CD1c-positive myeloid dendritic cell (primary cell): ENCODE measurements around the gene IGSF23.
A peak's percentile ranks its signal among the peaks of the same experiment; 100 is the strongest.
"Not testable (repeated sequence)": the region's sequence is repeated elsewhere in the genome, so short reads cannot be mapped to it uniquely, and the experiment has no call there.

Experiments used
- DNase-seq: peaks from one replicate; pipeline ENCODE4 v3.0.0-alpha.2; 2016; ENCODE audit errors: extremely low spot score

IGSF23 gene

GRCh38 chr19:44587963-44588770 is 25.2 kb upstream of the IGSF23 start:
- peak; percentile 87 for DNase-seq

- DNase-seq: no peak
These were observed 24.6 kb upstream of the IGSF23 start for GRCh38 chr19:44588771-44589112.

- no peak for DNase-seq
These were observed 22.9 kb upstream of the IGSF23 start for GRCh38 chr19:44590245-44591059.

DNA sequence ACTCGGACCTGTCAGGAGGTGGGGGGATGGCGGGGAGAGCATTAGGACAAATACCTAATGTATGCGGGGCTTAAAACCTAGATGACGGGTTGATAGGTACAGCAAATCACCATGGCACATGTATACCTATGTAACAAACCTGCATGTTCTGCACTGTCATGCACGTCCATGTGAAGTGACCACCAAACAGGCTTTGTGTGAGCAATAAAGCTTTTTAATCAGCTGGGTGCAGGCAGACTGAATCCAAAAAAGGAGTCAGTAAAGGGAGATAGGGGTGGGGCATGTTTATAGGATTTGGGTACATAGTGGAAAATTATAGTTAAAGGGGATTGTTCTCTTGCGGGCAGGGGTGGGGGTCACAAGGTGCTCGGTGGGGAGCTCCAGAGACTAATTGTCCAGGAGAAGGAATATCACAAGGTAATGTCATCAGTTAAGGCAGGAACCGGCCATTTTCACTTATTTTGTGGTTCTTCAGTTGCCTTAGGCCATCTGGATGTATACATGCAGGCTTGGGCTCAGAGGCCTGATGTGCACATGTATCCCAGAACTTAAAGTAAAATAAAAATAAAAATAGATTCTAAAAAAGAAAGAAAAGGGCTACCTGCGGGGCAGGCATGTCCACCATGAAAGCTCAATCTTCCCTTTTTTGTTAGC is 21.9 kb upstream of the IGSF23 start:
- DNase-seq: not testable (repeated sequence)

GRCh38 chr19:44592451-44592890 is 20.9 kb upstream of the IGSF23 start:
- DNase-seq: peak; percentile 82

GRCh38 chr19:44593294-44593693 is 20.1 kb upstream of the IGSF23 start:
- DNase-seq: no peak

- not testable (repeated sequence) for DNase-seq
These were observed 19.5 kb upstream of the IGSF23 start for GRCh38 chr19:44593866-44594266.

DNA sequence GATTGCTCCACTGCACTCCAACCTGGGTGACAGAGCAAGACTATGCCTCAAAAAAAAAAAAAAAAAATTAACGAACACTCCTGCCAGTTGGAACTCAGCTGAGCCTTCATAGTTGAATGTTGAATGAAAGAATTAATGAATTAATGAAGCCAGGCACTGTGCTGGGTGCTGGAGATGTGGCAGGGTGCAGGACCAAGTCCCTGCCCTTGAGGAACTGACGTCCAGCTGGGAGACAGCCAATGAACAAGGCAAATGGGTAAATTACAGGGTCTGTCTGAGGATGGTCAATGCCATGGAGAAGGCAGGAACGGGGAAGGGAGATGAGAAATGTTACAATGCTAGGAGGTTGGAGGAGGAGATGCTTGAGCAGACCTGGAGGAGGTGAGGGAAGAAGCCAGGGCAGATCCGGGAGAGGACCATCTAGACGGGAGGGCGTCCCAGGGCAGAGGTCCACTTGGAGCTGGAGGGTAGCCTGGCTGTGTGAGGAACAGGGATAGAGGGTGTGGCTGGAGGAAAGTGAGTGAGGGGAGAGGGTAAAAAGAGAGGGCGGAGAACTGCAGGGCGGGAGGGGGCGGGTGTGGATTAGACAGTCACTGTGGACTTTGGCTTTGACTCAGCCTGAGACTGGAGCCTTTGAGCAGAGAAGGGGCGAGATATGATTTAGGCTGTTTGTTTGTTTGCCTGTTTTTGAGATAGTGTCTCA is 16.8 kb upstream of the IGSF23 start:
- DNase-seq: no peak

DNA sequence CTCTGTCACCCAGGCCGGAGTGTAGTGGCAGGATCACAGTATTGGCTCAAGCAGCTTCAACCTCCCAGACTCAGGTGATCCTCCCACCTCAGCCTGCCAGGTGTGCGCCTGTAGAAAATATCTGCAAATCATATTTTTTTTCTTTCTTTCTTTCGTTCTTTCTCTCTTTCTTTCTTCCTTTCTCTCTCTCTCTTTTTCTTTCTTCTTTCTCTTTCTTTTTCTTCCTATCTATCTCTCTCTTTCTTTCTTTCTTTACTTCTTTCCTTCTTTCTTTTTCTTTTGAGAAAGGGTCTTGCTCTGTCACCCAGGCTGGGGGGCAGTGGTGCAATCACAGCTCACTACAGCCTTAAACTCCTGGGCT is 16.3 kb upstream of the IGSF23 start:
- DNase-seq: no peak

- DNase-seq: no peak
These were observed 15.0 kb upstream of the IGSF23 start for GRCh38 chr19:44598355-44598754.

DNA sequence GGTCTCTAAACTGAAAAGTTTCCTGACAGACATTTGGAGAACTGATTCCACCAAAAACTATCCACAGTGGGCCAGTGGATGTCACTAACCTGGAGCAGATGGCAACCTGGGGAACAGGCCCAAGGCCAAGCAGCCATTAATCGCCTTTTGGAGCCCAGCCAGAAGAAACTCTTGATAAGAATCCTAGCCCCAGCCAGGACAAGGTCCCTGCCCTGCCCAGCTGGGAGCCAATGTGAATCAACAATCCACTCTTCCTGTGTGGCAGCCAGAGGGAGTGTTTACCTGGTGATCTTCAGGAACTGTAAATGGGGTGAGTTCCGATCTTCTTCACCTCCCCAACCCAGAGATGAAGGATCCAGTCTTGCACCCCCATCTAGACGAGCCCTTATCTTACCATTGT is 14.5 kb upstream of the IGSF23 start:
- DNase-seq: no peak

DNA sequence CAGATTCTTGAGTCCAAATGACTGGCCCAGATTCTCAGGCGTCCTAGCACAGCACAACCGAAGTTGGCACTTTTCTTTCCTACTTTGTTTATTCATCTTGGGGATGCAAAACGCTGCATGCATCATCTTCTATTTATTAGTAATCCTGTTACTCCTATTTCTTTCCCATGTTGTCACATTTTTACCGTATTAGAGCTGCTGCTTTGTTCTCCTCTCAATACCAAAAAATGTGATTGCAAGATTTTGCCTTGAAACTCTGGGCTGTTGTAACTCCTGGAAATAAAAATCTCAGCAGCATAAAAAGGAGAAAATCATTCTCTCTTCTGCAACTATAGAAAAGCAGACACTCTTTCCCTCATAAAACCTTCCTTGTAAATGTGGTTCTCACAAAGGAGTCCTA is 12.9 kb upstream of the IGSF23 start:
- no peak for DNase-seq

DNA sequence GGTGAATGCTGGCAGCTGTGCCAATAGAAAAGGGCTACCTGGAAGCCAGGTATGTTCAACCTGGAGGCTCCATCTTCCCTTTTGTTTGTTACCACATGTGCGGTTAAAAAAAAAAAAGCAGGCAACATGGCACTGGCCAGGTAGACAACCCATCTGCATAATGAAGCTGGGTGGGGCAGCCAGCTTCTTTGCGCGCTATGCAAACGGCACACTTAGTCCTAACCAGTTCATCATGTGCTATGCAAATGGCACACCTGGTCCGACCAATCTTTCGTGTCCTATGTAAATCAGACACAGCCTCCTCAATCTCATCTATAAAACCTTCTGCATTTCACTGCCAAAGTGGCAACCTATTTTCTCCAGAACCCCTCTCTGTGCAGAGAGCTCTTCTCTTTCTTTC is 11.3 kb upstream of the IGSF23 start:
- DNase-seq: no peak

DNA sequence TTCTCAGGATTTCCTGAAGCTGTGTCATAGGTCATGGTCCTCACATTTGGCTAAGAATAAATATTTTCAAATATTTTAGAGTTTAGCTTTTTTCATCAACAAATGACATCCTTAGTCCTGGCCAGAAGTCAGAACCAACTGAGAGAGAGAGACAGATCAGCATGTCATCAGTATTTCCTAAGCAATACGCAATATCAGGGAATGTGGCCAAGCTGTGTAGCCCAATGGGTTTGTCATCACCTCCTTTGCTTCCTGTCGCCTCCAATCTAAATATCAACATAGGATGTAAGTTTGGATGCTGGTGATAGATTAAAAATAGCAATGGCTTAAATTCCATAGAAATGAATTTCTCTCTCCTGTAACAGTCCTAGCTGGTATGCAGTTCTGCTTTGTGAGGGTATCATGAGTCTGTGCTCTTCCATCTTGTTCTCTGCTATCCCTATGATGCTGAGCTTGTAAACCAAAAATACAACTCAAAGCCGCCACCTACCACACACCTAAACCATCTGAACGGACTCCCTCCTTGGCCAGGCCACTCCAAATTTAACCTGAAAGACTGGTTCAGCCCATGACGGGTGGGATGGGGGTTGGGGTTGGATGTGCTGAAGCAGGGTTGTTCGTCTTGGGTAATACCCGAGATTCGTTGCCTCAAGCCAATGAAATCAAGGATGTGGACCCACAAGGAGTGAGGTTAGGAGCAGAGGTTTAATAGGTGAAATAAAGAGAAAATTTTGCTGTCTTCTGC is 10.0 kb upstream of the IGSF23 start:
- no peak for DNase-seq

- DNase-seq: no peak
These were observed 9.1 kb upstream of the IGSF23 start for GRCh38 chr19:44604241-44604640.

DNA sequence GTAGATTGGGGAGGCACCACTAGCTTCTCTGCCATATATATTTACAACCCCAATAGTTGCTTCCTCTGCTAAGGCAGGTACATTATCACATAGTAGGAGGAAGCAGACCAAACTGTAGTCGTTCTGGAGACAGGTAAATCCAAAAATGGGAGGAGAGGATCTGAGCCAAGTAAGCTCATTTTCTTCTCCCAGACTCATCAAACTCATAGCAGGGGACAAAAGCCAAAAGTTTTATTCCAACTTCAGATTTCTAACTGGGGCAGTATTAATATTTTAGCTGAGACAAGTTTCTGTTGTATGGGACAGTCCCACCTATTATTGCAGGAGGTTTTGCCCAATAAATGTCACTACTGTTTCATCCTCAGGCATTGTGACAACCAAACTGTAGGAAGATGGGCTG is 7.8 kb upstream of the IGSF23 start:
- no peak for DNase-seq

DNA sequence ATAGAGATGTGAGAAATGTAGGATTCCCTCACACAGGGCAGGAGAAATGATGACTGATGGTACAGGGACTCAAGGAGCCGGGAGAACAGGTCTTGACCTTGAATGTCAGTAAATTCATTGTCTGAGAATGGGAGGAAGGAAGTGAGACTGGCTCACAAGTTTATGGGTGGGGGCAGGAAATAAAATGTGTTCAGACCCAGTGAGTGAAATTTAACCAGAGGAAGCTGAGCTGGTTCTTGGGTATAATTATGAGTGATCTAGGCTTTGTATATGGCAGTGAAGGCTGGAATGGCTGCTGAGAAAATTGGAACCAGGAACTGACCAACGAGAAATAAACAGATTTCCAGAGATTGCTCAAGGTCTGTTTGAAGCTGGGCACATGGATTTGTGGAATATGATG is 6.3 kb upstream of the IGSF23 start:
- peak; percentile 62 for DNase-seq

- no peak for DNase-seq
These were observed 5.4 kb upstream of the IGSF23 start for GRCh38 chr19:44607917-44608316.

- DNase-seq: peak; percentile 53
These were observed 5.0 kb upstream of the IGSF23 start for GRCh38 chr19:44608391-44608821.

DNA sequence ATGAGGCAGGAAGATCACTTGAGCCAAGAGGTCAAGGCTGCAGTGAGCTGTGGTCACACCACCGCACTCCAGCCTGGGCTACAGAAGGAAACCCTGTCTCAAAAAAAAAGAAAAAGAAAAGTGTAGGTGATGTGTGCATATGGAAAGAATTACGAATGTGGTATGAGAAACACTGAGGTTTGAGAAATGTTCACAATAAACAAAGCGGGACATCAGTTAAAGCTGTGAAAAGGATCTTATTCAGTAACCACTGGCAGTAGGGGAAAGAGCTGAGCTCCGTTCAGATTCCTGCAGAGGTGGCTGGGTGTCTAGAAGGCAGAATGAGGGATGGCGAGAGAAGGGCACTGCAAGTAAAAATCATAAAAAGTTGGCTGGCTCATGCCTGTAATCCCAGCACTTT is 4.1 kb upstream of the IGSF23 start:
- no peak for DNase-seq

GRCh38 chr19:44610497-44610896 is 2.9 kb upstream of the IGSF23 start:
- peak; percentile 24 for DNase-seq
